Sigmoid colon (tissue), 4 donors: Measurements from ENCODE around the gene DCANP1.

Source experiments
- CTCF ChIP-seq, 4 experiments: fragments of 450-650 bp in 3 of 4; fragments of 200-600 bp in 1 of 4; IDR thresholded peaks; one replicate each; pipeline ENCODE4 v1.5.1; 2016 to 2019; ENCODE audit warnings: antibody characterized with exemption in 4 of 4, mild to moderate bottlenecking in 3 of 4, moderate library complexity in 2 of 4
- POLR2A ChIP-seq, 2 donors: fragments of 450-650 bp; IDR thresholded peaks; one replicate each; pipeline ENCODE4 v1.6.1; 2016; ENCODE audit warnings: antibody characterized with exemption in 2 of 2, mild to moderate bottlenecking in 2 of 2, moderate library complexity in 2 of 2
- POLR2AphosphoS5 ChIP-seq, 4 donors: sonication (generic); formaldehyde crosslinking; IDR thresholded peaks; one replicate each; pipeline ENCODE4 v1.6.1; 2017; ENCODE audit warnings: antibody characterized with exemption in 4 of 4

DNA sequence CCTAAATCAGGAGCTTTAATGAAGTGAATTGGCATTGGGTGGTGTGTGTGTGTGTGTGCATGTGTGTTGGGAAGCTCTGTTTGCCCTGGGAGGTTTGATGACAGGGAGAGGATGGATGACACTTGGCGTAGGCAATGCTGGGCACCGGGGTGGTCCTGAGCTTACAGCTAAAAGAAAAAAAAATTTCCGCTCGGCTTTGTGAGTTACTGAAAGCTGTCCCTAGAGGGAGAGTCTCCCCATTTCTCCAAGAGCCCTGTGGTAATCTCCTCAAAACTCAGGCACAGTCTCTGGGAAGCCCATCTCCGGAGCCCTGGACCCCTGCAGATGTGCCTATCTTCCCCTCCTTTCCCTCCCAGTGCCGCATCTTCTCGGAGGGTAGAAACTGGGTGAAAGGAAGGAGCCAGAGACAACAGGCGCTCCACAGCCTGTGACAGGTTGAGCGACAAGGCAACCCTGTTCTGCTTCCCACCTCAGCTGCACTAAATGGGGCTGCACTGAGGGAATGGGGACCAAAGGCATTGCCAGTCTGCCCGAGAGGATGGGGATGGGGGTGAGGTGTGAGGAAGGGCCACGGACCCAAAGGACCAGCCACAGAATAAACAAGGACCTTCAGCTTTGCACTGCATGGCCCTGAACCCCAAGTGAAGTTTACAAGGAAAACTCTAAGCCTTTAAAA is 40.8 kb upstream of the DCANP1 start:
- no peak for TF ChIP-seq CTCF (IDR thresholded peaks at IDR 0.05)
- no peak for TF ChIP-seq POLR2AphosphoS5 (IDR thresholded peaks at IDR 0.05)
- TF ChIP-seq POLR2A (IDR thresholded peaks at IDR 0.05), result no peak
